ENCODE measurements around the gene DUSP2.
A peak's percentile ranks its signal among the peaks of the same experiment; 100 is the strongest.
"Not testable (repeated sequence)": the region's sequence is repeated elsewhere in the genome, so short reads cannot be mapped to it uniquely, and the experiment has no call there.

The DUSP2 gene

DNA sequence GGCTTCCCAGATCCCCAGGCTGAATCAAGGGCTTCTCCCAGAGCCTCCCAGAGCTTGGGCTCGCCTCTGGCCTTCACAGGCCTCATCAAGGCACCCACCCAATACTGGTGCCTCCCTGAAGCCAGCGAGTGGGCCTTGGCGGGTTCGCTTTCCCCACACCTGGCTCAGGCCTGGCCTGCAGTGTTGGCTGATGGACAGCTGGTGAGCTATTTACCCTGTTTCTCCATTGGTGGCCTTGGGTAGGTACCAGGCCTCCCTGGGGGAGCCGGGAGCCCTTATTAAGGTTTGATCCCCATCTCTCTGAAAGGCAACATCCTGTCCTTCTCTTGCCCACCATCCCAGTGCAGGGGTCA is 18.2 kb upstream of the DUSP2 start:
- DNase-seq (ENCODE audit: low spot score), result no peak

DNA sequence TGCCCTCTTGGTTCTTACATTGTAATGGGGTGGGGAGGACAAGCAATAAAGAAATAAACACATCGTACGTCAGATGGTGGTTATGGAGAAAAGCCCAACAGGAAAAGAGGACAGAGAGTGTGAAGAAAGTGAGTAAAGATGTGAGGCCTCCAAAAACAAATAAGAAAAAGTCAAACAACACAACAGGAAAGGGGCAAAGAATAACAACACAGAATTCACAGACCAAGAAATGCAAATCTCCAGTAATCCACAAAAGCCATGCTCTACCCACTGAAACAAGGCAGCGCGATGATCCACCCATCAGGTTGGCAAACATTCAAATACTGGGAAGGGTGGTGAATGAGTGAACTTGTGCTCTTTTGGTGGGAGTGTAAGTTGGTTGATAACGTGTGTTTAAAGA is 16.7 kb upstream of the DUSP2 start:
- DNase-seq (ENCODE audit: low spot score), result no peak

DNA sequence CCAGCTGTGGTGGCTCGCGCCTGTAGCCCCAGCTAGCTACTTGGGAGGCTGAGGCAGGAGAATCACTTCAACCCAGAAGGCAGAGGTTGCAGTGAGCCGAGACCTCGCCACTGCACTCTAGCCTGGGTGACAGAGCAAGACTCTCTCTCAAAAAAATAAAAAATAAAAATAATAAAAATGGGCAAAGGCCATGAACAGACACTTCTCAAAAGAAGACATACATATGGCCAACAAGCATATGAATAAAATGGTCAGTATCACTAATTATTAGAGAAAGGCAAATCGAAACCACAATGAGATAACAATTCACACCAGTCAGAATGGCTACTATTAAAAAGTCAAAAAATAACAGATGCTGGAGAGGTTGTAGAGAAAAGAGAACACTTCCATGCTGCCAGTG is 15.1 kb upstream of the DUSP2 start:
- not testable (repeated sequence) for DNase-seq (ENCODE audit: low spot score)

DNA sequence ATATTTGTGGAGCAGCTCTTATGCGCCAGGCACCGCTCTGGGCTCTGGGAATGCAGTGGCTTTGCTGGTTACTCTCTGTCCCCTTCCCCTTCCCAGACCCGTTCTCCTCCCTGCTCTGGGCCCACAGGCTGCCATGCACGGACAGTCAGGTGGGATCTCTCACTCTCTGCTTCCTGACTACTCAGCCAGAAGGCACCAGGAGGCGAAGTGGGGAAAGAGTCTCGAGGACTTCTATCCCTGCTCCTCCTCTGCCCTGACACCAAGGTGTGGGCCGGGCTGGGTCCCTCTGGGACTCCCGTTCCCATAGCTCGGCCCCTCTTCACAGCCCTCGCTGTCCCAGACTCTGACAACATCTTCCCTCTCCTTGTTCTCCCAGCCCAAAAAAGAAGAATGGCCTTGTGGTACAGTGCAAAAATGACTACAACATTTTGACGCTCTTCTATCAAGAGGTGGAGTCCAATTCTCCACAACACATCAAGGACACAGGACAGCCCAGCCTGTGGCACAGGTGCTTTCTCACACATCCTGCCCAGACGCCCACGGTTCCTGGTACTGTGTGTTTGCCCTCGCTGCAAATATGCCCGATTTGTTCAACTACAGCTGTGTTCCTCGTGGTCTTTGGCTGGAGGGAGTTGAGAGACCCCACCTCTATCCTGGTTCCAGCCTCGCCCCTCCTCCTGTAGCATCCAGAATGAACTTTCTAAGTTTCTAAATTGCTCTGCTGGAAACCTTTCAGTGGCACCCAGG is 14.0 kb upstream of the DUSP2 start:
- no peak for DNase-seq (ENCODE audit: low spot score)

DNA sequence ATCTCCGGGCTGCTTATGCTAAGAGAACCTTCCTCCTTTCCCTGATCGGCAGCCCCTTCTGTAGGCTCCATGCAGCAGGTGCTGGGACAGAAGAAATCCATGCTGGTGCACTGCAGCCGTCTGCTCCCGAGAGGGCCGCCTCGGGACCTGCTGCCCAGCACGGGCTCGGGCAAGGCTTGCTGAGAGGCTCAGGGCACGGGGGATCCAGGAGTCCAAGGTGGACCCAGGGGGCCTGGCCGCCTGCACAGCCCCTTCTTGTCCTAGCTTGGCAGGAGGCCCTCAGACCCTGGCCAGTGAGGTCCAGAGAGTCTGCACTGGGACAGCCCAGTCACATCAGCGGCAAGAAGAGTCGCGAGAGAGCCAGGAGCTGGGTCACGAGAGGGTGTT is 13.3 kb upstream of the DUSP2 start:
- DNase-seq (ENCODE audit: low spot score), result no peak

DNA sequence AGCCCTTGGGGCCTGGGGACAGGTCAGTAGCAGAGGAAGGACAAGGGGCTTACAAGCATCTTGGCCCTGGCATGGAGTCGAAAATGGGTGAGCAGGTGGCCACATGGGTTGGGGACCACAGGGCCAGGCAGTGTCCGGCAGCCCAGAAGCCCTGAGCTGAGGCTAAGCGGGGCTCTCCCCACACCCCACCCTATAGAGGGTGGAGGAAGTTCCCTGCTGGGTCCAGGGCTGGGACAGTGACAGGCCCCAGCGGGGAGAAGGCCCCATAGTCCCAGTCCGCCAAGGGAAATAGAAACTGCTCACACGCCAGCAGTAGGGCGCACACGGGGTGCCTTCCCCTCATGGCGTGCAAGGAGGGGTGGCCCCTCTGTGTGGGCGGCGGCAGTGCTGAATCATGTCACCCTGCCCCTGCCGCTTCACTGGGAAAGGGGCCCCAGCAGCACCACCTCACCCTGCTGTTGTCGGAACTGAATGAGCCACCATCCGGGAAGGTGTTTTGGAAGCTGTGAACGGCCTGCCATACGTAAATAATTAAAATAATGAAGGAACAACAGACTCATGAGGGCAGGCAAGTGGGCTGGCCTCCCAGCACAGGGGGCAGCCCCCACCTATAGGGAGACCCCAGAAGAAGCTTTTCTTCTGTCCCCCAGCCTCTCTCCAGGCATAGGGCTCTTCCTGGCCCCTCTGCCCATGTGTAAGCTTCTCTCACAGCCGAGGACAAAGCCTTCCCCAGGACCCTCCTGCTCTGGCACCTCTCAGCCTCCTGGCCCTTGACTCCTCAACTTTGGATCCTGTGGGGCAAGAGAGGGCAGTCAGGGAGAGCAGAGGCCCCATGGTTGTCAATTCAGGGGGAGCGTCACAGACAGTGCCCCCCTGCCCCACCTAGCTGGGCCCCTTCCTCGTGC is 12.7 kb upstream of the DUSP2 start:
- DNase-seq (ENCODE audit: low spot score), result no peak

DNA sequence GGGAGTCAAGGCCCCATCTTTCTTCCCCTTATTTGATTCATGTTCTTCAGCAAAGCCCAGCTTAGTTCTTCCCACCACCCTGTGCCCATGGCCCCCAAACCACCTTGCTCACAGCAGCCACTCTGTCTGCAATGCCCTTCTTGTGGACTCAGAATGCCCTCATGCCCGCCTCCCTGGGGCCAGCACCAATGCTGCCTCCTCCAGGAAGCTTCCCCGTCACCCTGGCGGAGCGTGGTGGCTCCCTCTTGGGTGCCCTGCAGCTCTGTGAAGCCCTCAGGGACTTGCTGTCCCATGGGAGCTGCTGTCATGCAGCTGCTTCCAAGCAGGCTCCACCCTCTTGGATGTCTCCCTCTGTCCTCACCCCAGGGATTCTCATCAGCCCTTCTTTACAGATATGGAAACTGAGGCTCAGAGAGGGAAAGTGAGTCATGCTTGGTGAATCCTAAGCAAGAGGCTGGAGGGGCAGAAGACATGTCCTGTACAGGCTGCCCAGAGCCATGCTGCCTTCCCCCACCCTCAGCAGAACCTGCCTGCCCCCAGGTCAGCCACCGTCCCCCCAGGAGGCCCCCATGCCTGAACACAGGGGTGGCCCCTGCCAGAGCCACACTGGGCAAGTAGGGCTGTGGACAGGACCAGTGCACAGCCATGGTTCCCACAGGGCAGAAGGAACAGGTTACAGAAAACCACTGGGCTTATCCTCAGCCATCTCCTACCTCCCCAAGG is 11.8 kb upstream of the DUSP2 start:
- DNase-seq (ENCODE audit: low spot score), result no peak

DNA sequence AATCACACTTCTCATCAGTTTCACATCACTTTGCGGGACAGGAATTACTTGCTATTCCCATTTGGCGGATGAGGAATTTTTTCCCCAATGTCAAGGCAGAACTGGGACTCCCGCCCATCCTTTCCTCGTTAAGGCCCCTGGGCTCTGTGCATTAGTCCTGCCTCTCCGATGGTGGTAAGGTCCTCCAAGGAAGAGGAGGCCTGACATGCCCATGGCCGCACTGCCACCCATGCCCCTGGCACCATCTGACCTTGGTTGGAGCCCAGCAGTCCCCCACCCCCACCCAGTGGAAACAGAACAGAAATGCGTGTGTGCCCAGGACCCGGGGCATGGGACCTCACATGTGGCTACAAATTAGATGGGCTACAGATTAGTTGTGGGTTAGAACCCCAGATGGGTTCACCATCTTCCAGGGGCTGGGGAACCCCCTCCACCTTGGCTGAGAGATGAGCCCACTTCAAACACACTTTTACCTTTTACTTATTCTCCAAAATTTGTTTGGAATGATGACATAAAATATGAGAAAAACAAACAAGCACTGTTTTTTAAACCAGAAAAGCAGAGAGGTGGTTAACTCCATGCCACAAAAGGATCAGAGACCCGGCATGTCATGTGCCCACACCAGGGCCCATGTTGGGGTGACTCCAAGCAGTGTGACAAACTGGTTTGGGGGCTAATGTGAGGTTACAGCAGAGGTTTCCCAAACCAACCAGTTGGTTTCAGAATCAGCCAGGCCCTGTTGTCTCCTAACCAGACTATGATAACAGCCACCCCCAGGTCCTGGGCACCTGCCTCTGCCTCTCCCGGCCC is 11.0 kb upstream of the DUSP2 start:
- DNase-seq (ENCODE audit: low spot score), result no peak

DNA sequence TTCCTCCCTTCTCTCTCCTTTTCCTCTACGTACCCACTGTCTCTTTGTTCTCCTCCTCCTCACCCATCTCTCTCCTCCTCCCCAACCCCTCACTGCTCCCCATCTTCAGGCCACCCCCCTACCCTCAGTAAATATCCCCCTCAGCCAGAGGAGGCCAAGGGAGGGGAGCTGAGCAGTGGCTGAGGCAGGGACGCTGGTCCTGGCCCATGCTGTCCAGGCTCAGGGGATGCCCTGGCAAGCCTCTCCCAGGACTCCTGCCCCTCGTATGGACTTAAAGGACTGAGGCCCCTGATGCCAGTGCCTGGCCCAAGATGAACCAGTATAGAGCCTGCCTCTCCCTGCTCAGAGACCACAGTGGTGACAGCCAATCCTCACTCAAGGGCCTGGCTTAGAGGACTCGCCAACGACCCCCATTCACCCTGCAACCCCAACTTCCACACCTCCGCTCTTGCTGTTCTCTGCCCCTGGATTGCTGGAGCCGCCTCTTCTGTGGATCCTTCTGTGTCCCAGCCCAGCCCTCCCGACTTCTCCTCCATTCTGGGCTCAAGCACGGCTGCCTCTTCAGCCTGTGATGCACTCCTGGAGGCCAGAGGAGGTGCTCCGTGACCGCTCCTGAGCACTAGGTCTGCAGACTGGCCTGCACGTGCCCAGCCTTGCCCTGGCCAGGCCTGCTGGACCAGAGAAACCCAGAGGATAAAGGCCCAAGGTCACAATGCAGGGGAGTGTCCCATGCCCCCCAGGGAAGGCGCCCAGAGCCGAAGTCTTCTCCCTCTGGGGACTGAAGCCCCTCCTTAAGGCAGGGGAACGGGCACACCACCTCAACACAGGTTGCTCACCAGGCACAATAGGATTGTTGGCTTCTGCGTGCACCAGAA is 9.5 kb upstream of the DUSP2 start:
- DNase-seq (ENCODE audit: low spot score), result no peak

DNA sequence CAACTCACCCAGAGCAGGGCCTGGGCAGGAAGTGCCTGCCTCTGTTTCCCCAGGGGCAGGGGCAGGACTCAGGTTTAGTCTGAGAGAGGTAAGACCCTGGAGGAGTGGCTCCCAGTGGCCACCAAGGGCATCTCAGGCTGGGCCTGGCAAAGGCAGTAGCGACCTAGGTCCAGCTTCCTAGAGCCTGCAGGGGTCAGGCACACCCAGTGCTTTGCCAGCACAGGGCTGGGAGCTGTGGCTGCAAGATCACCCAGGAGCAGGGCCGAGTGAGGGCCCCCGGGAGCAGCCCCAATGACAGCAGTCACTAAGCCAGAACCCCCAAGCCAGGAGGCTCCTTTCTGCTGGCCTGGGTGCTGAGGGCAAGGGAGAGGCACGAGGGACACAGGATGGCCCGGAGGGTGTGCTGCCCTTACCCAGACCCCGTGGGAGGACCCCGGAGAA is 8.8 kb upstream of the DUSP2 start:
- no peak for DNase-seq (ENCODE audit: low spot score)

DNA sequence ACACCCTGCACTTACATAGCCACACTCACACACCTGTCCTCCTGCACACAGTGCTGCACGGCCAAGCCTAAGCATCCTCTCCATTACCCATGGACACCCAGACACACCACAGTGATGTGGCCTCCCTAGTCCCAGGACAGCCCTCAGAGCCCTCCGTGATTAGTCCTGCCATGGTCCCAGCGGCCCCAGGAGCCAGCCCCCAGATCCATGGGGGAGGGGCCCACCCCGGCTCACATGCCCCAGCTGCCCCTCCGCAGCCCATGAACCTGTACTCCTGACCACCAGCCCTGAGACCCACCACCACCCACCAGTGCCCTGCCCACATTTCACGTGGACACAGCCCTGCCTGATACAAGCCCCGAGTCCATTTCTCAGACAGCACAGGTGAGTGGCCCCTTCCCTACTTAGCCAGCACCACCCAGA is 8.1 kb upstream of the DUSP2 start:
- no peak for DNase-seq (ENCODE audit: low spot score)

DNA sequence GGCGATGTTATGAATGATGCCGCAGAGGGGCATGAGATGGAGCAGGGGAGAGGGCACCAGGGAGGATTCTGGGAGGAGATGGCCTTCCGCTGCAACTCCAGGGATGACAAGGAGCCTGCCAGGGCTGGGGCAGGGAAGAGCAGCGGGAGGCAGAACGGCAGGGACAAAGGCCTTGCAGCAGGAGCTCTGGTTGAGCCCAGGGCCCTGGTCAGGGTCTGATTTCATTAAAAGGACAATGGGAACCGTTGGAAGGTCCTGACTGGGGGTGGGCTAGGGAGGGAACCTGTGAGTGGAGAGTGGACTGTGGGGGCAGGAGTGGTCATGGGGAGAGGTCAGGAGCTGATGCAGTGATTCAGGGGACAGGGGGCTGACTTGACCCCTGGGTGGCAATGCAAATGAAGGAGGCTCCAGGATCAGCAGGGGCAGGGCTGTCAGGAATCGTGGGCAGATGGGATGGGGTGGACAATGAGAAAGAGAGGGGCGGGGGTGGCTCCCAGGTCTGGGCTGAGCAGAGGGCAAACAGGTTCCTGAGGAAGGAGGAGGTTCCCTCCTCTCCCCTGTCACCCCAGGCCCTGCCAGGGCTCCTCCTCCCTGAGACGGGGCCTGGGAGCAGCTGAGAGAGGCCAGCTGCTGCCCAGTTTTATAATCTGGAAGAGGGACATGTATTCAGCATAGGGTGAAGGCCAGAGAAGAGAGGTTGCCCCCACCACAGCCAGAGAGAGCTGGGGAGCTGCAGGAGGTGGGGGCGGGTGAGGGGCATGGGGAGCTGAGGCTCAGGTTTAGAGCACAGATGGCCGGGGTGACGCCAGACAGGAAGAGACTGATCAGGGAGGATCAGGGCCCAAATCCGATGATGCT is 7.3 kb upstream of the DUSP2 start:
- no peak for DNase-seq (ENCODE audit: low spot score)

DNA sequence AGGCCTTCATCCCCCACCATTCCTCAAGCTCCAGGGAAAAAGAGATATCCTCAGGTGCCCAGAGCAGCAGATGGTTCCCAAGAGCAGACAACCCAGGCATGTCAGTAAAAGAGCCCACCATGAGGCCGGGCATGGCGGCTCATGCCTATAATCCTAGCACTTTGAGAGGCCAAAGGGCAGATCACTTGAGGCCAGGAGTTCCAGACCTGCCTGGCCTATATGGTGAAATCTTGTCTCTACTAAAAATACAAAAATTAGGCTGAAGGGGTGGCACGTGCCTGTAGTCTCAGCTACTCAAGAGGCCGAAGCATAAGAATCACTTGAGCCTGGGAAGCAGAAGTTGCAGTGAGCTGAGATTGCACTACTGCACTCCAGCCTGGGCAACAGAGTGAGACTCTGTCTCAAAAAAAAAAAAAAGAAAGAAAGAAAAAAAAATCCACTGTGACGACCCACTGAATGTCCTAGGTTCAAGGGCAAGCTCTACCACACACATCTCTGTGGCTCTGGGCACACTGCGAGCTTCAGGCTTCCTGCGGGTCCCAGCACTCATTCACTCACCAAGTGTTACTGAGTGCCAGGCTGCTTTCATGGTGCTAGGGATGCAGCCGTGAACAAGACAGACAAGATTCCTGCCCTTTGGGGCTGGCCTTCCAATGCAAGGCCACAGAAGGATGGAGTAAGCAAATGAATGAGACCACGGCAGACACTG is 6.5 kb upstream of the DUSP2 start:
- DNase-seq (ENCODE audit: low spot score), result no peak

DNA sequence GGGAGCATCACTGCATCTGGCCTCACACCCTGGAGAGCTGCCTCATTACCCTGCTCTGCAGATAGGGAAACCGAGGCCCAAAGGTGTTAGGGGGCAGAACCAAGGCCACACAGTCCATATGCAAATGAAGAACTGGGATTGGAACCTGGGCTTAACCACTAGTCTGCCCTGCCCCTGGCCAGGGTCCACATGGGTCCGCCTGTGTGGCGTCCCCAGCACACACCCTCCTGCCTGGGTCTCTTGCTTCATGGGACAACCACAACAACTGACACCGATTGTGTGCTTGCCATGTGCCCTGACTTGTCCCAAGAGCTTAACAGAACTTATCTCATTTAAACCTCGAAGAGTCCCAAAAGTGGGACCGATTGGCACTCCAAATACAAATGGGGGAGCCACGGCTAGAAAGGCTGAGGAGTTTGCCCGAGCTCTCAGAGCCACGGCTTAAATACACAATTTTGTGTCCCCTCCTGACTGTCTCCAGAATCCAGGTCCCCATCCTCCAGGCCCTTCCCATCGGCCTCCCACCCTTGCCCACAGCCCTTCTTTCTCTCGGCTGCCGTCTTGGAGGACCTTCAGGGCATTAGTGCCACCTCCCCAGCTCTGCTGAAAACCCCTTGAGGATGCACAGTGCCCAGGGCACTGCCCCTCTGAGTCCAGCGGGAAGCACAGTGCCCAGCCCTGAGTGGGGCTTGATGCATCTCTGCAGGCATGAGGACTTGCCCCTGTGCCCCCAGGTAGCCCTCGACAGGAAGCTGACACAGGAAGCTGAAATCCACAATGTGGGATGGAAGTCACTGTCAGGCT is 5.8 kb upstream of the DUSP2 start:
- no peak for DNase-seq (ENCODE audit: low spot score)

DNA sequence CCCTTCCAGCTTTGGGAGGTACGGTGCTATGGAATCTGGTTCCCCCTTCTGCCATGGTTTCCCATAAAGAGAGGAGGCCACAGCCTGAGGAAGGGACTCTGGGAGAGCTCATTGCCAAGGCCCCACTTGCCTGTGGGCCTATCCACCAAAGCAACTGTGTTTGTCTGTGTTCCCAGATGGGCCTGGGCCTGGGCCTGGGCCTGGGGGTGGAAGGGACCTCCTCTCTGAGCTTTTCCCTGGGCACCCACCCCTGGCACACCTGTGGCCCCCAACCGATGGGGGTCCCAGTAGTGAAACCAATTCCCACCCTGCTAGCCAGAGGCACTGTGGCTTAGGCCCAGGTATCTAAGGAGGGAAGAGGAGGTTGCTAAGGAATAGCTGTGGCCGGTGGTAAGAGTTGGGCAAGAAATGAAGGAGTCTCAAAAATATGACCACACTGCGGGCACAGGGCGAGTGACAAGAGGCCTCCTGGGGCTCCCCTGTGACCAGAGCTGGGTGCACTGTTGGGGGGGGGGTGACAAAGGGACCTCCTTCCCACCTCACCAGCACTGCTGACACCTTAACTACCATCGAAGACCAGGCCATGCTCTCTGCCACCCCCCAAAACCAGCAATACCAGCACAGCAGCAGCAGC is 4.9 kb upstream of the DUSP2 start:
- no peak for DNase-seq (ENCODE audit: low spot score)

DNA sequence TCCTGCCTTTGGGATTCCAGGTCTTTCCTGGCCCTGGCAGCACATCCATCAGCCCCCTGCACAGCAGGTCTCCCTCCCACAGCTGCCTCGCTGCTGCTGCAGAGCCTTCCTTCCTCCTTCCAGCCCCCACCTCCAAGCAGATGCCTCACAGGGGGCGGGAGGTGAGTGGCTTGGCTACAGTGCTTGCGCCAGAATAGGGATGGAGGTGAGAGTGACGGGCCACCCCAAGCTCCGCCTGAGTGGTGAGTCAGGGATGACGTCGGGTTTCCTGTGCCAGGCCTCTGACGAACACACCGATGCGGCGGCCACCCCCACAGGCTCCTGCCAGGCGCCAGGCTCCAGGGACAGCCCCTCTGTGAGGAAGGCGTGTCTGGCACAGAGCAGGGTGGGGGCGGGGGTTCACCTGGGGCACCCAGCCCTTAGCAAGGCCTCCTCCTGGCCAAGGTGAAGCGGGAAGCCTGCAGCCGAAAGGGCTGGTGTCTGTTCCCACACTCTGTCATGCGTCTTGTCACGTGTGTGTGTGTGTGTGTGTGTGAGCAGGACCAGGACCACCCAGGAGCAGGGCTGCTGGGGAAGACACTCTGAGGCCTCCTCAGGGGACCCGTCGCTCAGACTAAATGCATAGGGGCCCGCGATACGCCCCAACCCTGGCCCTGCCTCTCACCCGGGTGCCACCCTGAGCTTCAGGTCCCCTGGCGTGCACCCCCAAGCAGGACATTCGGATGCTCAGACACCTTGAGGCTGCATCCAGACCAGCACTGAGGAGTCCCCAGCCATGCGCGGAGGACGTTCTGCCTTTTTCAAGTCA is 3.4 kb upstream of the DUSP2 start:
- peak; percentile 47 for DNase-seq (ENCODE audit: low spot score)

DNA sequence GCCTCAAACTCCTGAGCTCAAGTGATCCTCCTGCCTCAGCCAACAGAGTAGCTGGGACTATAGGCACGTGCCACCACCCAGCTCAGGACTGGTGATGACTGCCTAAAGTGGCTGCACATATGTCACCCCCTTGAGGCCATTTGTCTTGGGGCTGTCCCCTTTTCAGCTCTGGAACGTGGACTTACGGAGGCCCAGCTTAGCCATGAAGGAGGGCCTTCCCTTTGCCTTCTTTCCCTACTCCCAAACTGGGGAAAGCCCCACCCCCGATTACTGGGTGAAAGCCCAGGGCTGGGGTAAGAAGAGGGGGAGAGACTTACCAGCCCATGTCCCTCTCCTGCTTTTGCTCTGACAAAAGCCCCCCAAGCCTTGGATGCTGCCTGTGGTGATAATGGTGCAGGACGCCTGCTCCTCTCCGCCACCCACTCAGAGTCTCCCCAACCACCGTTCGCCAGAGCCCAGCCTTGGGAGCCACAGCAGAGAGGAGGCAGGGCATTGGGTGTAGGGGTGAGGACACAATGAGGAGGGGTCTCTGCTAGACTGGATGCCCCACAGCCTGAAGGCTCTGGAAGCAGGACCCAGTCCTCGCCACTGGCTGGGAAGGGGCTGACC is 2.5 kb upstream of the DUSP2 start:
- no peak for DNase-seq (ENCODE audit: low spot score)

All from putamen (tissue), 1 donor.